Endothelial cell (in vitro differentiated cells): ENCODE measurements around the gene ERRFI1. TPM values are rescaled to one million over a fixed set of nuclear protein-coding genes. Genes with fewer than 3 reads are reported as not detected.
A peak's percentile ranks its signal among the peaks of the same experiment; 100 is the strongest.
"Not testable (repeated sequence)": the region's sequence is repeated elsewhere in the genome, so short reads cannot be mapped to it uniquely, and the experiment has no call there.

Source experiments
- DNase-seq: peaks from one replicate; pipeline ENCODE4 v3.0.0; 2021; ENCODE audit warnings: low spot score
- H3K27ac Mint-ChIP-seq: one replicate; pipeline ENCODE4 v1.8.0; 2021; ENCODE audit warnings: mixed read lengths, inconsistent platforms; ENCODE audit not compliant: unreplicated experiment
- H3K27me3 Mint-ChIP-seq: one replicate; pipeline ENCODE4 v1.8.0; 2021; ENCODE audit warnings: mild to moderate bottlenecking, moderate library complexity, mixed read lengths, inconsistent platforms; ENCODE audit not compliant: unreplicated experiment
- H3K36me3 Mint-ChIP-seq: one replicate; pipeline ENCODE4 v1.8.0; 2021; ENCODE audit warnings: mild to moderate bottlenecking, low read depth, mixed read lengths, inconsistent platforms; ENCODE audit not compliant: unreplicated experiment
- H3K4me1 Mint-ChIP-seq: one replicate; pipeline ENCODE4 v1.8.0; 2021; ENCODE audit warnings: mild to moderate bottlenecking, mixed read lengths, inconsistent platforms; ENCODE audit not compliant: unreplicated experiment
- H3K4me3 Mint-ChIP-seq: one replicate; pipeline ENCODE4 v1.8.0; 2021; ENCODE audit warnings: mild to moderate bottlenecking, mixed read lengths, inconsistent platforms; ENCODE audit not compliant: unreplicated experiment
- H3K9me3 Mint-ChIP-seq: one replicate; pipeline ENCODE4 v1.8.0; 2021; ENCODE audit warnings: mixed read lengths, inconsistent platforms; ENCODE audit not compliant: unreplicated experiment
- total RNA-seq: library from RNA; stranded (reverse); fragmentation: NEBNext Ultra II Directional; extraction: Animal tissue kit (Norgen Biotek cat#: 25700); gene quantifications from one replicate; pipeline ENCODE4 v1.2.1, GENCODE V29; 2021; ENCODE audit not compliant: unreplicated experiment
- TF ChIP-seq, protein P1 (sequence below): fragments of 200-600 bp; sonication (generic); IDR thresholded peaks from one replicate; pipeline ENCODE4 v1.5.0; 2021; ENCODE audit warnings: antibody characterized with exemption; ENCODE audit not compliant: unreplicated experiment

ERRFI1 gene
- total RNA-seq, 1 donor from 2014 or later, result 16.5 TPM

DNA sequence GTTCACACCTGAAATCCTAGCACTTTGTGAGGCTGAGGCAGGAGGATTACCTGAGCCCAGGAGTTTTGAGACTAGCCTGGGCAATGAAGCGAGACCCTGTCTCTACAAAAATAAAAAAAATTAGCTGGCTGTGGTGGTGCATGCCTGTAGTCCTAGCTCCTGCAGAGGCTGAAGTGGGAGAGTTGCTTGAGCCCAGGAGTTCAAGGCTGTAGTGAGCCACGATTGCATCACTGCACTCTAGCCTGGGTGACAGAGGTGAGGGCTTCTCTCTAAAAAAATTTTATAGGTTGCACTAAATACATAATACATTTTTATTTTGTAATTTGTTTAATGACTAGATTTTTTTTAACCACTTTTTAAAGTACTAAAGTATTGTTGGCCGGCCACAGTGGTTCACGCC lies 58.5 kb downstream of the ERRFI1 start:
- H3K9me3 Mint-ChIP-seq, result no peaks in the 10 kb centered on the region
- peaks cover 2% of the 10 kb centered on the region for H3K4me1 Mint-ChIP-seq
- H3K36me3 Mint-ChIP-seq, result peaks cover 30% of the 10 kb centered on the region
- no peak overlapping the region for H3K4me3 Mint-ChIP-seq
- H3K27me3 Mint-ChIP-seq, result no peaks in the 10 kb centered on the region
- no peak for DNase-seq
- TF ChIP-seq, protein P1, sequence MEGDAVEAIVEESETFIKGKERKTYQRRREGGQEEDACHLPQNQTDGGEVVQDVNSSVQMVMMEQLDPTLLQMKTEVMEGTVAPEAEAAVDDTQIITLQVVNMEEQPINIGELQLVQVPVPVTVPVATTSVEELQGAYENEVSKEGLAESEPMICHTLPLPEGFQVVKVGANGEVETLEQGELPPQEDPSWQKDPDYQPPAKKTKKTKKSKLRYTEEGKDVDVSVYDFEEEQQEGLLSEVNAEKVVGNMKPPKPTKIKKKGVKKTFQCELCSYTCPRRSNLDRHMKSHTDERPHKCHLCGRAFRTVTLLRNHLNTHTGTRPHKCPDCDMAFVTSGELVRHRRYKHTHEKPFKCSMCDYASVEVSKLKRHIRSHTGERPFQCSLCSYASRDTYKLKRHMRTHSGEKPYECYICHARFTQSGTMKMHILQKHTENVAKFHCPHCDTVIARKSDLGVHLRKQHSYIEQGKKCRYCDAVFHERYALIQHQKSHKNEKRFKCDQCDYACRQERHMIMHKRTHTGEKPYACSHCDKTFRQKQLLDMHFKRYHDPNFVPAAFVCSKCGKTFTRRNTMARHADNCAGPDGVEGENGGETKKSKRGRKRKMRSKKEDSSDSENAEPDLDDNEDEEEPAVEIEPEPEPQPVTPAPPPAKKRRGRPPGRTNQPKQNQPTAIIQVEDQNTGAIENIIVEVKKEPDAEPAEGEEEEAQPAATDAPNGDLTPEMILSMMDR, result no peak
- no peak overlapping the region for H3K27ac Mint-ChIP-seq

DNA sequence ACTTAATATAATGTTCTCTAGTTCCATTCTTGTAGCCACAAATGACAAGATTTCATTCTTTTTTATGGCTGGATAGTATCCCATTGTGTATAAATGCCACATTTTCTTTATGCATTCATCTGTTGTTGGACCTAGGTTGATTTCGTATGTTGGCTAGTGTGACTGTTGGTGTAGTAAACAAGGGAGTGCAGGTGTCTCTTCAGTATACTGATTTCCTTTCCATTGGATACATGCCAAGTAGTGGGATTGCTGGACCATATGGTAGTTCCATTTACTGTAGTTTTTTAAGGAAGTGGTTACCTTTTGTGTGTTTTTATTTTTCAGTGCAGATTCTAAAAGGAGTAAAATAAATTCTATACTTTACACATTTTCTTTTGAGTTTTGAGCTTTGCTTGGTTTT lies 58.9 kb downstream of the ERRFI1 start:
- no peak overlapping the region for H3K4me3 Mint-ChIP-seq
- TF ChIP-seq, protein P1, result no peak
- H3K4me1 Mint-ChIP-seq, result peaks cover 5% of the 10 kb centered on the region
- H3K27me3 Mint-ChIP-seq, result no peaks in the 10 kb centered on the region
- DNase-seq, result no peak
- H3K36me3 Mint-ChIP-seq, result peaks cover 30% of the 10 kb centered on the region
- H3K9me3 Mint-ChIP-seq, result no peaks in the 10 kb centered on the region
- H3K27ac Mint-ChIP-seq, result no peak overlapping the region

DNA sequence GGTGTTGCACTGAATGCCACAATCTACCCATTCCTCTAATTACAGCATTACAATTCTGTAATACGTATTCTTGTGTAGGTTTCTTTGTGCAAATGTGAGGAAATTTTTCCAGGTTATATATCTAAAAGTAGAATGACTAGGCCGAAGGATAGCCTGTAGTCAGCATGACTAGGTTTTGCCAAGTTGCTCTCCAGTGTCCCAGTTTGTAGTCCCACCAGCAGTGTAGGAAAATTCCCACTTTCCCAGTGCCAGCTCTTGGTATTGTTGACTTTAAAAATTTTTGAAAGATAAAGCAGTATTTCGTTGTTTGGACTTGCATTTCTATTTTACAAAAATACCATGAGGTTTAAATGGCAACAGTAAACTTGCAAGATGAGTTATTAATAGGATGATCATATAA lies 61.6 kb downstream of the ERRFI1 start:
- Mint-ChIP-seq H3K4me3 (no peak overlapping the region), H3K27me3 (no peaks in the 10 kb centered on the region), H3K9me3 (no peaks in the 10 kb centered on the region), H3K36me3 (peaks cover 14% of the 10 kb centered on the region), H3K27ac (no peak overlapping the region), H3K4me1 (peaks cover 20% of the 10 kb centered on the region)
- DNase-seq, result no peak
- TF ChIP-seq, protein P1, result no peak

DNA sequence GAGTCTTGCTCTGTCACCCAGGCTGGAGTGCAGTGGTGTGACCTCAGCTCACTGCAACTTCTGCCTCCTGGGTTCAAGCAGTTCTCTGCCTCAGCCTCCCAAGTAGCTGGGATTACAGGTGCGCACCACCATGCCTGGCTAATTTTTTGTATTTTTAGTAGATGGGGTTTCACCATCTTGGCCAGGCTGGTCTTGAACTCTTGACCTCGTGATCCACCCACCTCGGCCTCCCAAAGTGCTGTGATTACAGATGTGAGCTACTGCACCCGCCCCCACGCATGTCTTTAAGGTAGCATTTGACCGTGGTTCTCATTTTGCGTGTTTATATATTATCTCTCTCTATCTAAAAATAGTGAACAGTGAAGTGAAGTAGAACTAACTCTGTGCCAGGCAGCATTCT lies 62.3 kb downstream of the ERRFI1 start:
- not testable (repeated sequence) for H3K4me3 Mint-ChIP-seq, H3K36me3 Mint-ChIP-seq, DNase-seq, H3K27ac Mint-ChIP-seq, H3K9me3 Mint-ChIP-seq, H3K27me3 Mint-ChIP-seq
- peaks cover 20% of the 10 kb centered on the region for H3K4me1 Mint-ChIP-seq

DNA sequence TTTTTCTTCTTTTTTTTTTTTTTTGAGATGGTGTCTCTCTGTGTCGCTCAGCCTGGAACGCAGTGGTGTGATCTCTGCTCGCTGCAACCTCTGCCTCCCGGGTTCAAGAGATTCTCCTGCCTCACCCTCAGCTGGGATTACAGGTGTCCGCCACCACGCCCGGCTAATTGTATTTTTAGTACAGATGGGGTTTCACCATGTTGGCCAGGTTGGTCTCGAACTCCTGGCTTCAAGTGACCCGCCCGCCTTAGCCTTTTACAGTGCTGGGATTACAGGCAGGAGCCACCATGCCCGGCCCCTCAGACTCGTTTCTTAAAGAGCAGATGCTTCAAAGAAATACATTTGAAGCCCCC lies 62.8 kb downstream of the ERRFI1 start:
- not testable (repeated sequence) for H3K27me3 Mint-ChIP-seq, H3K4me3 Mint-ChIP-seq, H3K36me3 Mint-ChIP-seq, H3K9me3 Mint-ChIP-seq, DNase-seq, H3K27ac Mint-ChIP-seq
- H3K4me1 Mint-ChIP-seq, result peaks cover 20% of the 10 kb centered on the region

DNA sequence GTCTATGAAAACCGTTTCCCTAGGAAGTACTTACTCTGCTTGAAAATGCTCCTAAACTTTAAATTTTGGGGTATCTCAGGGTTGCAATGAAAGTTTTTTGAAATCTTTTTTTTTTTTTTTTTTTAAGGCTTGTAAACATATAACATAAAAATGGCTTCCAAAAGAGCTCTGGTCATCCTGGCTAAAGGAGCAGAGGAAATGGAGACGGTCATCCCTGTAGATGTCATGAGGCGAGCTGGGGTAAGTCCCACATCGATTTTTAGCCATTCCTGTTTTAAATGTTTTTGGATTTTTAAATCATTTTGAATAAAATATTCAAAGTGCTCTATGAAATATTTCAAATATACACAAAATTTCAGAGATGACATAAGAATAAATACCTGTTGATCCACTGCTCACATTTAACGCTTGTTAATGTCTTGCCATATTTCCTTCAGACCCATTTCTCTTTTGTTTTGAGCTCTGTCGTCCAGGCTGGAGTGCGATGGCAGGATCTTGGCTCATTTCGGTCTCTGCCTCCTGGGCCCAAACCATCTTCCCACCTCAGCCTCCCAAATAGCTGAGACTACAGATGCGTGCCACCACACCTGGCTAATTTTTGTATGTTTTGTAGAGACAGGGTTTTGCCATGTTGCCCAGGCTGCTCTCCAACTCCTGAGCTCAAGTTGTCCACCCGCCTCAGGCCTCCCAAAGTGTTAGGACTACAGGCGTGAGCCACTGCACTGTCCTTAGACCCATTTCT lies 63.3 kb downstream of the ERRFI1 start:
- H3K4me3 Mint-ChIP-seq, result peak overlapping the region; percentile 94
- H3K4me1 Mint-ChIP-seq, result peaks cover 20% of the 10 kb centered on the region
- no peak for DNase-seq
- TF ChIP-seq, protein P1, result no peak
- H3K27ac Mint-ChIP-seq, result no peak overlapping the region
- H3K27me3 Mint-ChIP-seq, result no peaks in the 10 kb centered on the region
- H3K9me3 Mint-ChIP-seq, result no peaks in the 10 kb centered on the region
- peaks cover 8% of the 10 kb centered on the region for H3K36me3 Mint-ChIP-seq
